K562 (cell line): ENCODE data around the gene IRAG1. TPM values are rescaled to one million over a fixed set of nuclear protein-coding genes. Genes with fewer than 3 reads are reported as not detected.
A peak's percentile ranks its signal among the peaks of the same experiment; 100 is the strongest.

ENCODE experiments used
- BRF2 ChIP-seq: IDR thresholded peaks from 3 replicates; pipeline ENCODE4 v1.6.1; 2011; ENCODE audit warnings: borderline replicate concordance, mild to moderate bottlenecking; ENCODE audit not compliant: insufficient read length, insufficient read depth
- CCNT2 ChIP-seq: IDR thresholded peaks from 2 replicates; pipeline ENCODE4 v1.6.1; 2011; ENCODE audit warnings: borderline replicate concordance, low read depth, mild to moderate bottlenecking, moderate library complexity, mixed read lengths, low read length; ENCODE audit not compliant: insufficient read length; ENCODE audit errors: extremely low read depth
- CREB3 ChIP-seq: fragments of 450-650 bp; conservative IDR thresholded peaks from 2 replicates; pipeline ENCODE4 v1.6.1; 2016; ENCODE audit warnings: missing genetic modification characterization, low read depth, mild to moderate bottlenecking, missing compliant biosample characterization, moderate library complexity
- DACH1 ChIP-seq: fragments of 450-650 bp; IDR thresholded peaks from 2 replicates; pipeline ENCODE4 v1.6.1; 2018; ENCODE audit not compliant: partially characterized antibody
- E2F4 ChIP-seq: sonication (generic); formaldehyde crosslinking; IDR thresholded peaks from 2 replicates; pipeline ENCODE4 v1.8.0; 2022; ENCODE audit warnings: mild to moderate bottlenecking, low read depth, missing genetic modification reagents
- EZH2 ChIP-seq: IDR thresholded peaks from 2 replicates; pipeline ENCODE4 v1.6.1; 2012; ENCODE audit warnings: low read depth, mild to moderate bottlenecking, inconsistent platforms, low read length, borderline replicate concordance
- HINFP ChIP-seq: fragments of 450-650 bp; conservative IDR thresholded peaks from 2 replicates; pipeline ENCODE4 v1.6.1; 2016; ENCODE audit warnings: missing genetic modification characterization, low read depth, mild to moderate bottlenecking, control low read depth, missing compliant biosample characterization
- MAZ ChIP-seq, 2 experiments: fragments of 450-650 bp in 1 of 2; sonication (generic) in 1 of 2; formaldehyde crosslinking; IDR thresholded peaks in 1 of 2; conservative IDR thresholded peaks in 1 of 2; 2 replicates each; pipeline versions ENCODE4 v1.4.0 to v1.5.0; 2020; ENCODE audit warnings: mild to moderate bottlenecking in 1 of 2, missing genetic modification reagents in 1 of 2
- PYGO2 ChIP-seq: fragments of 450-650 bp; IDR thresholded peaks from 2 replicates; pipeline ENCODE4 v1.6.1; 2016; ENCODE audit warnings: mild to moderate bottlenecking, missing genetic modification characterization, moderate library complexity, missing compliant biosample characterization
- SMARCA4 ChIP-seq: fragments of 450-650 bp; IDR thresholded peaks from 2 replicates; pipeline ENCODE4 v1.6.1; 2016
- SREBF2 ChIP-seq: sonication (generic); formaldehyde crosslinking; IDR thresholded peaks from 2 replicates; pipeline ENCODE4 v1.4.0; 2020; ENCODE audit warnings: mild to moderate bottlenecking, missing genetic modification reagents
- USF2 ChIP-seq: sonication (generic); formaldehyde crosslinking; IDR thresholded peaks from 2 replicates; pipeline ENCODE4 v1.5.0; 2020; ENCODE audit warnings: missing genetic modification reagents
- ZBTB5 ChIP-seq: fragments of 450-650 bp; IDR thresholded peaks from 2 replicates; pipeline ENCODE4 v1.6.1; 2017; ENCODE audit warnings: antibody characterized with exemption
- ZNF184 ChIP-seq: sonication (generic); formaldehyde crosslinking; IDR thresholded peaks from 2 replicates; pipeline ENCODE4 v1.5.0; 2020; ENCODE audit warnings: missing genetic modification reagents
- ZNF436 ChIP-seq: fragments of 250-450, 450-650 bp; sonication (Bioruptor Pico); formaldehyde crosslinking; IDR thresholded peaks from 2 replicates; pipeline ENCODE4 v1.7.0; 2020; ENCODE audit warnings: mild to moderate bottlenecking
- ZNF764 ChIP-seq: fragments of 250-450 bp; sonication (Bioruptor Pico); IDR thresholded peaks from 2 replicates; pipeline ENCODE4 v1.4.0; 2020; ENCODE audit warnings: low read depth, mild to moderate bottlenecking, moderate library complexity
- ZNF766 ChIP-seq: fragments of 200-800 bp; sonication (Bioruptor generic); conservative IDR thresholded peaks from 2 replicates; pipeline ENCODE4 v1.6.1; 2016; ENCODE audit warnings: missing genetic modification characterization, missing compliant biosample characterization
- polyA plus RNA-seq, 8 experiments: library from polyadenylated mRNA; depleted of rRNA in 4 of 8; stranded (reverse) in 5 of 8; unstranded in 3 of 8; fragments of >200 nt; fragmentation: Nextera tagmentation in 2 of 8; fragmentation: Illumina TruSeq in 1 of 8; extraction: Ambion mirVana in 2 of 8; extraction: Trizol in 1 of 8; gene quantifications; 2 replicates each; pipeline versions ENCODE4 v1.2.1 to v1.2.3, GENCODE V29; 2011 to 2014; ENCODE audit warnings: inconsistent platforms in 1 of 8, missing spikeins in 1 of 8
- total RNA-seq, 7 experiments: library from RNA; depleted of rRNA in 6 of 7; stranded (reverse); fragments of >200 nt in 6 of 7; fragmentation: Illumina TruSeq in 2 of 7; extraction: Trizol in 2 of 7; gene quantifications; 2 replicates each; pipeline versions ENCODE4 v1.2.1 to v1.2.3, GENCODE V29; 2011 to 2021; ENCODE audit warnings: low replicate concordance in 1 of 7

The IRAG1 gene
- total and polyA plus RNA-seq, 9 of the 15 experiments (the other 6 are each of a cell fraction or from before 2014, with no cell fraction given), result 0.01 to 0.22 (median 0.09) TPM; not detected in 1

- TF ChIP-seq CCNT2 (no peak), E2F4 (no peak), ZBTB5 (no peak), ZNF436 (CRISPR knock-in tag) (no peak), EZH2 (no peak), PYGO2 (tag) (peak; percentile 44; the same call in 1 of the 2 replicates), USF2 (CRISPR knock-in tag) (no peak), CREB3 (tag) (peak; percentile 44; the same call in 1 of the 2 replicates), ZNF766 (peak; percentile 75), BRF2 (no peak), HINFP (tag) (peak; percentile 68), SMARCA4 (peak; percentile 73; the same call in 1 of the 2 replicates), SREBF2 (CRISPR knock-in tag) (no peak), ZNF184 (no peak), ZNF764 (no peak), DACH1 (peak; percentile 20), MAZ (CRISPR knock-in tag; conservative IDR thresholded peaks at IDR 0.05 in 1 of 2, IDR thresholded peaks at IDR 0.05 in 1 of 2) (peak in 1 of 2 experiments; percentile 21; a peak in 1 of 4 replicates)
Measured at GRCh38 chr11:10657308-10658271, 36.0 kb downstream of the IRAG1 start (continued).
